BLaER1 (cell line): ENCODE data around the gene TGFBR3.

Experiments
- H3K27ac ChIP-seq: shearing (Covaris generic); formaldehyde crosslinking; 2 replicates; pipeline ENCODE4 v1.8.1; 2022
- H3K27me3 ChIP-seq: shearing (Covaris generic); formaldehyde crosslinking; 2 replicates; pipeline ENCODE4 v1.8.1; 2022
- H3K36me3 ChIP-seq: shearing (Covaris generic); formaldehyde crosslinking; 2 replicates; pipeline ENCODE4 v1.8.1; 2022
- H3K4me1 ChIP-seq: shearing (Covaris generic); formaldehyde crosslinking; 2 replicates; pipeline ENCODE4 v1.8.1; 2022
- H3K4me2 ChIP-seq: shearing (Covaris generic); formaldehyde crosslinking; 2 replicates; pipeline ENCODE4 v1.8.1; 2022
- H3K4me3 ChIP-seq: shearing (Covaris generic); formaldehyde crosslinking; 2 replicates; pipeline ENCODE4 v1.8.1; 2022
- H3K9ac ChIP-seq: shearing (Covaris generic); formaldehyde crosslinking; 2 replicates; pipeline ENCODE4 v1.8.1; 2022
- H3K9me3 ChIP-seq: shearing (Covaris generic); formaldehyde crosslinking; 2 replicates; pipeline ENCODE4 v1.8.1; 2022
- H4K20me1 ChIP-seq: shearing (Covaris generic); formaldehyde crosslinking; 2 replicates; pipeline ENCODE4 v1.8.1; 2022
- Cebpa-rat ChIP-seq: shearing (Covaris generic); IDR thresholded peaks from 2 replicates; pipeline ENCODE4 v1.8.1; 2022

Gene TGFBR3

GRCh38 chr1:91733108-91733710 lies 152.7 kb downstream of the TGFBR3 start:
- TF ChIP-seq Cebpa-rat: no peak
- Histone ChIP-seq H3K9me3 (0 out of 2 replicates have a peak, but pooled peaks cover 1% of the 10 kb centered on the region), H3K36me3 (0 out of 2 replicates have a peak, but pooled peaks cover 4% of the 10 kb centered on the region), H3K4me3 (no peak overlapping the region), H3K27ac (no peak overlapping the region), H3K4me2 (peak overlapping the region; percentile 87), H3K9ac (no peak overlapping the region), H4K20me1 (no peaks in the 10 kb centered on the region), H3K4me1 (peaks cover 45% of the 10 kb centered on the region), H3K27me3 (no peaks in the 10 kb centered on the region)

DNA sequence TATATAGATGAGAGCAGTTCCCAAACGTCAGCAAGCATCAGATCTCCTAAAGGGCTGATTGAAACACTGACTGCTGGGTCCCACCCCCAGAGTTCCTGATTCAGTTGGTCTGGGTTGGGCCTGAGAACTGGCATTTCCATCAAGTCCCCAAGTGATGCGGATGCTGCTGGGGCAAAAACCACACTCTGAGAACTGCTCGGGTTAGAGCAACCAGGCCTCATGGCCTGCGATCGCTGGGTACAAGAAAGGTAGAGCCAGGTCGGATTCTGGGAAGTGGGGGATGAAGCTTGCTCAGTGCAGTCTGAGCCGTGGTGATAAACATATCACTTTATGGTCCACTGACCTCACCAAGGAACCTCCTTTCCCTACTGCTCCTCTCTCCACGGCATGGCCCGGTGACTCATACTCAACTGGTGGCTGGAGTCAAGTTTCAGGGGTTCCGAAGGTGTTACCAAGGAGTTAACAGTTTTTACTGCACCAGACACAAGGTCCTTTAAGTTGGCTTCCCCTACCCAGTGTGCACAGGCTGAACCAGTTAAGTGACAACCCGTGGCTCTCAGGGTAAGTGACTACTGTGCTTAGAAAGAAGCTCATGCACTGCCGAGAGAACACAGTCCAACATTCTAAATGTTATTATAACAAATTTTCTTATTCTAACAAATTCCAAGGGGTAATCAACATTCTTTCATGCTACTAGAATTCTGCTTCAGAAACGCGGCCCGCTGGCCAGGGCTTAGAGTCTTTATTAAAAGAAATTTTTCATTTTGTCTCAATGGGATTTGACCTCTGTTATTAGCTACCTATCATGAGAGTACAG lies 153.5 kb downstream of the TGFBR3 start:
- Histone ChIP-seq H3K4me1 (peaks cover 45% of the 10 kb centered on the region), H3K9me3 (no peaks in the 10 kb centered on the region), H3K36me3 (0 out of 2 replicates have a peak, but pooled peaks cover 3% of the 10 kb centered on the region), H3K27me3 (no peaks in the 10 kb centered on the region), H3K9ac (no peak overlapping the region), H3K27ac (no peak overlapping the region), H3K4me2 (peak overlapping the region; percentile 87), H4K20me1 (no peaks in the 10 kb centered on the region), H3K4me3 (no peak overlapping the region)
- TF ChIP-seq Cebpa-rat: no peak

DNA sequence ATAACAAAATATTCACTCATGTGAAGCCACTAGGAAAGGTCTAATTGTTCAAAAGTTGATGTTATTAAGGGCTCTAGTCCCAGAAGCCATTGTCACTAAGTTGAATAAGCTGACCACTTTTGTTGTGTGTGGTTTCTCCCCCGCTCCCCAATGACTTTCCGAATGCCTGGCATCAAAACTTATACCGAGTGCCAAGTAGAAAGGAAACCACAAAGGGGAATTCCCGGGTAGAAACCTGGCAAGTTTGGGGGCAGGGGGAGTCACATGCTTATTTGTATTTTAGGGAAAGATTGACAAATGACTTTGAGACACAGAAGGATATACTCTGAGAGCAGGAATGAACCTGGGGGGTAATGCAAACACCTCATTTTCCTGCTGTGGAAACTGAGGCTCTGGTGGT lies 154.1 kb downstream of the TGFBR3 start:
- peak overlapping the region; percentile 87 for H3K4me2 ChIP-seq
- no peaks in the 10 kb centered on the region for H3K27me3 ChIP-seq
- no peak overlapping the region for H3K27ac ChIP-seq
- no peak overlapping the region; the same call in 1 of the 2 replicates for H3K4me3 ChIP-seq
- peaks cover 45% of the 10 kb centered on the region for H3K4me1 ChIP-seq
- H3K9me3 ChIP-seq: no peaks in the 10 kb centered on the region
- peak overlapping the region; percentile 37; the same call in 1 of the 2 replicates for H3K9ac ChIP-seq
- no peak for TF ChIP-seq Cebpa-rat
- no peaks in the 10 kb centered on the region for H4K20me1 ChIP-seq
- H3K36me3 ChIP-seq: no peaks in the 10 kb centered on the region

GRCh38 chr1:91730801-91731732 lies 154.9 kb downstream of the TGFBR3 start:
- Histone ChIP-seq H4K20me1 (no peaks in the 10 kb centered on the region), H3K36me3 (no peaks in the 10 kb centered on the region), H3K9ac (peak overlapping the region; percentile 37; the same call in 1 of the 2 replicates), H3K27me3 (no peaks in the 10 kb centered on the region), H3K4me2 (peak overlapping the region; percentile 87), H3K9me3 (no peaks in the 10 kb centered on the region), H3K4me1 (peaks cover 49% of the 10 kb centered on the region), H3K4me3 (no peak overlapping the region; the same call in 1 of the 2 replicates), H3K27ac (no peak overlapping the region)
- no peak for TF ChIP-seq Cebpa-rat

DNA sequence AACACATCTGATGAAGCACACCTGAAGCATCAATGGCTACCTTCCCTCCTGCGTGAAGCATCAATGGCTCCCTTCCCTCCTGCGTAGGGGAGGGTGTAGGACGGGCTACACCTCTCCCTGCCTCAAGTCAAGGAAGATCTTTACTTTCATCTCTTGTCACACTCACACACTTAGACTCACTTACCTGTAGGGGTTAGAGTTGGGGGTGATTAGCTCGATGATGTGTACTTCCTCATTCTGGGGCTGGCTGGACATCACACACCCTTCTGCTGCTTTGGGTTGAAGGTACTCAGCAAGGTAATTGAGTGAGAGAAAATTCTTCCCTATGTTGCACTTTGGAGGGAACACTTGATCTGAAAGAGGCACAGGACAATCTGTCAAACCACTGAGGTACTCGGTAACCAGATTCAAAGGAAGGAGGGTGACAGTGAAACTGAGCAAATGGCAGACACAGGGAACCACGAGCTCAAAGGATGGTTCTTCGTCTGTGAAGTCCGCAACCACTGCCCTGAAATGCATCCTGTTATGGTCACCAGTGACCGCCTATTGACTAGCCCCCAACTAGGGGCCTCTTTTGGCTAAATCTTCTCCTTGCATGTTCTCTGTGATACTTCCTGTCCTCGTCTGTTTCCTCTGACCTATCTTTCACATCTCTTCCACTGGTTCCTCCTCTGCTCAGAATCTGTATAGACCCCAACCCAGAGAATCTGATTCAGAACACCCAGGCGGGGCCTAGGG lies 156.2 kb downstream of the TGFBR3 start:
- H3K27ac ChIP-seq: no peak overlapping the region
- H3K4me3 ChIP-seq: no peak overlapping the region
- no peaks in the 10 kb centered on the region for H3K36me3 ChIP-seq
- no peak overlapping the region for H3K9ac ChIP-seq
- peak overlapping the region; percentile 87 for H3K4me2 ChIP-seq
- no peak for TF ChIP-seq Cebpa-rat
- no peaks in the 10 kb centered on the region for H3K27me3 ChIP-seq
- no peaks in the 10 kb centered on the region for H4K20me1 ChIP-seq
- peaks cover 59% of the 10 kb centered on the region for H3K4me1 ChIP-seq
- no peaks in the 10 kb centered on the region for H3K9me3 ChIP-seq

- no peak overlapping the region for H3K4me3 ChIP-seq
- no peak overlapping the region for H3K4me2 ChIP-seq
- no peak overlapping the region for H3K27ac ChIP-seq
- no peaks in the 10 kb centered on the region for H3K36me3 ChIP-seq
- TF ChIP-seq Cebpa-rat: no peak
- no peaks in the 10 kb centered on the region for H3K27me3 ChIP-seq
- H3K9me3 ChIP-seq: no peaks in the 10 kb centered on the region
- peaks cover 64% of the 10 kb centered on the region for H3K4me1 ChIP-seq
- no peak overlapping the region for H3K9ac ChIP-seq
- H4K20me1 ChIP-seq: no peaks in the 10 kb centered on the region
These were observed 158.2 kb downstream of the TGFBR3 start for GRCh38 chr1:91727763-91728162.

DNA sequence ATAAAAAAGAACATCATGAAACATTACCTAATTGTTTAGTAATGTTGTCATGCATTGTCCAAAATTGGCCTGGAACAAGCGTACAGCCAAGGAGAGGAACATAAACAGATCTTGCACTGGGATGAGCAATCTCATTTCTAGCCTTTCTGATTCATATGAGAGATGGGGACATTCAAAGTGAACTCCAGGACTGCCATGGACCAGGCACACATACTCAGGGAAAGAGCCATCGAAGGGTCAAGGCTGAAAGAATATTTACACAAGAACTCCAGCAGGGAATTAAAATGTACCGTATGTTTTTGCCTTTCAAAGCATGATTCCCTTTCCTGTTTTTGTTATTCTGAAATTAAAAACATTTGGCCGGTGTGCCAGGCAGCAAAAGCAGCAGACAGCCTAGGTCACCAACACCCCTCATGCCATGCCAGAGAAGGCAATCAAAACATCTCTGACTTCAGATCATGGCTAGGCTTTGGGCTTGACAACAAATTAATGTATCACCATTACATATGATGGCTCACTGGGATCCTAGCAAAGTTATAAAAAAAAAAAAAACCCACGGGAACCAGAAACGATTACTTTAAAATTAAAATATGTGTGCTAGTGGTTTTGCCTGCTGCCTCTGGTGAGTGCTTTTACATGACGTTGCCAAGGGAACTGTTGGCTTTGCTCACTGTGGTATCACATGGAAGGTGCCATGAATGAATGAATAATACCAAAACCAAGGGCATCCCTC lies 159.8 kb downstream of the TGFBR3 start:
- 0 out of 2 replicates have a peak, but pooled peaks cover 3% of the 10 kb centered on the region for H3K36me3 ChIP-seq
- H3K9me3 ChIP-seq: peaks cover 3% of the 10 kb centered on the region; the same call in 1 of the 2 replicates
- H3K4me2 ChIP-seq: no peak overlapping the region
- TF ChIP-seq Cebpa-rat: no peak
- H3K4me1 ChIP-seq: peaks cover 48% of the 10 kb centered on the region
- no peaks in the 10 kb centered on the region for H4K20me1 ChIP-seq
- H3K4me3 ChIP-seq: no peak overlapping the region
- no peak overlapping the region for H3K27ac ChIP-seq
- no peak overlapping the region for H3K9ac ChIP-seq
- no peaks in the 10 kb centered on the region for H3K27me3 ChIP-seq

DNA sequence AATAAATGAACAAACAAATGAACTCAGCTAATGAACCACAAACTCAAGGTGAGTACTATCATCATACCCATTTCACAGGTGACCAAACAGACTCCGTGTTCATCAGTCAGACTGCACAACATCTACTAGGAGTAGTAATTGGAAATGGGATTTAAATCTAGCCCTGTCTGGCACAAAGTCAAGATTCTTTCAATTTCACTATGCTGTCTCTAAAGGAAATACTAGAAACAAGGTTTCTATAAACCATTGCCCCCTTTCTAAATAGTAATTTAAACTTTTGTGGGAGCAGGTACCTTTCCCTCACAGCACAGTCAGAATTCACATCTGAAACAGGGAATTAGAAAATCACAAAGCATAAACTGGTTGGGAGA lies 160.3 kb downstream of the TGFBR3 start:
- Histone ChIP-seq H3K36me3 (0 out of 2 replicates have a peak, but pooled peaks cover 4% of the 10 kb centered on the region), H3K9ac (no peak overlapping the region), H4K20me1 (no peaks in the 10 kb centered on the region), H3K27ac (no peak overlapping the region), H3K4me1 (peaks cover 42% of the 10 kb centered on the region), H3K9me3 (peaks cover 4% of the 10 kb centered on the region; the same call in 1 of the 2 replicates), H3K4me2 (no peak overlapping the region), H3K4me3 (no peak overlapping the region), H3K27me3 (no peaks in the 10 kb centered on the region)
- no peak for TF ChIP-seq Cebpa-rat
